ENCODE measurements around the gene LZTS2.

The LZTS2 gene

GRCh38 chr10:101041252-101041761 is 41.7 kb downstream of the LZTS2 start:
- Histone ChIP-seq H3K4me1 (ENCODE audit: control insufficient read depth, insufficient read depth, low read length) (peaks cover 3% of the 10 kb centered on the region; the same call in 1 of the 2 replicates), H3K27ac (ENCODE audit: extremely low read depth, low read depth, low read length) (no peak overlapping the region), H3K4me3 (ENCODE audit: low read depth, low read length) (no peak overlapping the region), H3K9me3 (ENCODE audit: control insufficient read depth, insufficient read depth, low read depth, low read length) (no peaks in the 10 kb centered on the region), H3K36me3 (ENCODE audit: control insufficient read depth in 2 of 2, insufficient read depth in 1 of 2, low read length in 2 of 2) (peaks cover 0 to 12% of the 10 kb centered on the region in 2 experiments; a peak in 1 of 3 replicates)
- ChIA-PET POLR2A (interaction anchor here (0.6 to 3.4 kb wide), 7 partner anchors 10 to 151 kb away, joined by 3 to 32 read pairs (median 8); partner anchors contain the start of genes KAZALD1, LZTS2, PDZD7 and SFXN3), CTCF (interaction anchor here (0.5 to 10.1 kb wide), 30 partner anchors 8 to 580 kb away, joined by 3 to 112 read pairs (median 4); partner anchors contain the start of genes KAZALD1, PDZD7 and SFXN3)
- TF ChIP-seq ZNF24 (tag by site-specific recombination; IDR thresholded peaks at IDR 0.05): no peak
- peak; percentile 45; the same call in 1 of the 2 replicates for TF ChIP-seq ZNF660 (tag by site-specific recombination; IDR thresholded peaks at IDR 0.05)
- TF ChIP-seq ZNF747 (tag by site-specific recombination; IDR thresholded peaks at IDR 0.05): no peak
- TF ChIP-seq ZNF654 (tag by site-specific recombination; IDR thresholded peaks at IDR 0.05; ENCODE audit: low read depth): peak; percentile 100
- TF ChIP-seq ZNF341 (tag by site-specific recombination; IDR thresholded peaks at IDR 0.05; ENCODE audit: low read depth): no peak
- TF ChIP-seq ZBTB7A (tag by site-specific recombination; IDR thresholded peaks at IDR 0.05; ENCODE audit: low read depth): no peak
- no peak for TF ChIP-seq SP7 (tag by site-specific recombination; IDR thresholded peaks at IDR 0.05)
- no peak for TF ChIP-seq ZNF585B (tag by site-specific recombination; IDR thresholded peaks at IDR 0.05)
- no peak for TF ChIP-seq ZNF416 (tag by site-specific recombination; IDR thresholded peaks at IDR 0.05)
- no peak for TF ChIP-seq PRDM2 (tag by site-specific recombination; IDR thresholded peaks at IDR 0.05; ENCODE audit: borderline replicate concordance)
- no peak for TF ChIP-seq ZFP37 (tag by site-specific recombination; IDR thresholded peaks at IDR 0.05)
- TF ChIP-seq KLF8 (tag by site-specific recombination; IDR thresholded peaks at IDR 0.05): 0 out of 2 replicates have a peak, but pooled peaks have one; percentile 42
- TF ChIP-seq ZNF175 (tag by site-specific recombination; IDR thresholded peaks at IDR 0.05): no peak
- TF ChIP-seq ZNF768 (tag by site-specific recombination; IDR thresholded peaks at IDR 0.05): no peak
- no peak for TF ChIP-seq ZNF670 (tag by site-specific recombination; IDR thresholded peaks at IDR 0.05; ENCODE audit: low read depth)
- 0 out of 2 replicates have a peak, but pooled peaks have one; percentile 20 for TF ChIP-seq ZNF561 (tag by site-specific recombination; IDR thresholded peaks at IDR 0.05; ENCODE audit: borderline replicate concordance)
- TF ChIP-seq KLF1 (tag by site-specific recombination; IDR thresholded peaks at IDR 0.05): no peak
- no peak for TF ChIP-seq OSR2 (tag by site-specific recombination; IDR thresholded peaks at IDR 0.05)
- TF ChIP-seq ZNF138 (tag by site-specific recombination; IDR thresholded peaks at IDR 0.05; ENCODE audit: borderline replicate concordance): no peak
- no peak for TF ChIP-seq ZSCAN18 (tag by site-specific recombination; IDR thresholded peaks at IDR 0.05)
- peak; percentile 26; the same call in 1 of the 2 replicates for TF ChIP-seq ZNF600 (tag by site-specific recombination; IDR thresholded peaks at IDR 0.05)
- TF ChIP-seq ZNF280D (tag by site-specific recombination; IDR thresholded peaks at IDR 0.05): no peak
- TF ChIP-seq ZBTB1 (tag by site-specific recombination; IDR thresholded peaks at IDR 0.05): no peak
- TF ChIP-seq ZNF169 (tag by site-specific recombination; IDR thresholded peaks at IDR 0.05): no peak
- TF ChIP-seq ZBTB10 (tag by site-specific recombination; IDR thresholded peaks at IDR 0.05): no peak; the same call in 1 of the 2 replicates
- TF ChIP-seq ZBTB20 (tag by site-specific recombination; IDR thresholded peaks at IDR 0.05): no peak
